HepG2 (cell line): ENCODE results near the gene INPP4B. TPM values are rescaled to one million over a fixed set of nuclear protein-coding genes. Genes with fewer than 3 reads are reported as not detected.

Experiments used
- ATAC-seq: fragments of 200-7000 bp; cut with Tn5 transposase; 3 replicates; pipeline ENCODE4 v1.9.1; 2020; ENCODE audit warnings: mild to moderate bottlenecking, moderate library complexity
- BruUV-seq: library from RNA; stranded (reverse); fragments of 400-500 nt; replicated peaks from 2 replicates; lab custom pipeline; 2021; lab: Mats Ljungman, UMichigan
- CTCF ChIA-PET: fragments of 300-600 bp; formaldehyde crosslinking; extraction: SDS; loops from one replicate; lab custom pipeline; 2021; ENCODE audit warnings: low total read pairs, inconsistent platforms, low intra/inter-chr PET ratio; lab: Yijun Ruan, JAX
- POLR2A ChIA-PET: fragments of 350-600 bp; sonication (Branson Sonifier 250); formaldehyde crosslinking; loops from one replicate; lab custom pipeline; 2020; ENCODE audit warnings: antibody characterized with exemption, inconsistent platforms; lab: Yijun Ruan, JAX
- DNase-seq: peaks from one replicate; pipeline ENCODE4 v3.0.0-alpha.2; 2015; ENCODE audit warnings: low spot score
- FAIRE-seq: peaks from 3 replicates; lab custom pipeline; 2011; peaks lifted over from hg19 to GRCh38; lab: Jason Lieb, UNC
- H2AFZ ChIP-seq: one replicate; pipeline ENCODE4 v1.6.1; 2011; ENCODE audit warnings: low read length, inconsistent platforms
- H3K27ac ChIP-seq: fragments of 300-600 bp; 3 replicates; pipeline ENCODE4 v1.8.0; 2011; ENCODE audit warnings: mixed run types, mild to moderate bottlenecking, mixed read lengths, low read length, inconsistent platforms; ENCODE audit not compliant: insufficient read depth; ENCODE audit errors: extremely low read length
- H3K27me3 ChIP-seq, 2 experiments: fragments of 200-600 bp in 1 of 2; 2 replicates in 1 of 2; 3 replicates in 1 of 2; pipeline versions ENCODE4 v1.6.0 to v1.8.0; 2011; ENCODE audit warnings: low read length in 2 of 2, mild to moderate bottlenecking in 2 of 2, moderate library complexity in 2 of 2, inconsistent platforms in 1 of 2; ENCODE audit not compliant: insufficient read depth in 2 of 2, control insufficient read depth in 1 of 2
- H3K36me3 ChIP-seq, 2 experiments: fragments of 200-600 bp in 1 of 2; replicated peaks in 1 of 2; 2 replicates in 1 of 2; 3 replicates in 1 of 2; pipeline versions ENCODE4 v1.5.1 to v1.8.0; 2011; ENCODE audit warnings: low read length in 2 of 2, inconsistent platforms in 1 of 2; ENCODE audit not compliant: insufficient read depth in 2 of 2, control insufficient read depth in 1 of 2
- H3K4me1 ChIP-seq: 2 replicates; pipeline ENCODE4 v1.5.1; 2012; ENCODE audit warnings: low read length, inconsistent platforms; ENCODE audit not compliant: insufficient read depth
- H3K4me2 ChIP-seq: 2 replicates; pipeline ENCODE4 v1.6.0; 2011; ENCODE audit warnings: low read depth, low read length, inconsistent platforms
- H3K4me3 ChIP-seq, 3 experiments: fragments of 200-600 bp in 1 of 3; sonication (generic), shearing (Covaris generic) in 1 of 3; replicated peaks in 1 of 3; 2 replicates each; pipeline ENCODE4 v1.5.1; 2011 to 2016; ENCODE audit warnings: low read length in 3 of 3, inconsistent platforms in 2 of 3, low read depth in 2 of 3, mild to moderate bottlenecking in 2 of 3, control low read depth in 1 of 3, mixed read lengths in 1 of 3; ENCODE audit not compliant: insufficient read depth in 1 of 3
- H3K79me2 ChIP-seq: one replicate; pipeline ENCODE4 v1.6.1; 2011; ENCODE audit warnings: low read length, inconsistent platforms; ENCODE audit not compliant: insufficient read depth
- H3K9ac ChIP-seq: 2 replicates; pipeline ENCODE4 v1.6.0; 2011; ENCODE audit warnings: mild to moderate bottlenecking, low read depth, low read length, inconsistent platforms; ENCODE audit not compliant: insufficient read depth
- H3K9me3 ChIP-seq: 2 replicates; pipeline ENCODE4 v1.5.1; 2012; ENCODE audit warnings: mild to moderate bottlenecking, low read length
- H4K20me1 ChIP-seq: 2 replicates; pipeline ENCODE4 v1.6.0; 2011; ENCODE audit warnings: inconsistent platforms, mild to moderate bottlenecking, low read length, moderate library complexity; ENCODE audit not compliant: insufficient read depth
- CREB1 ChIP-seq, 2 experiments: fragments of 450-650 bp in 1 of 2; IDR thresholded peaks; 2 replicates each; pipeline ENCODE4 v1.6.1; 2016 to 2017; ENCODE audit warnings: control low read depth in 1 of 2, mild to moderate bottlenecking in 1 of 2, missing compliant biosample characterization in 1 of 2, missing genetic modification characterization in 1 of 2
- EP300 ChIP-seq, 3 experiments: sonication (generic) in 1 of 3; formaldehyde crosslinking in 1 of 3; IDR thresholded peaks; 2 replicates each; pipeline versions ENCODE4 v1.5.1 to v1.6.1; 2011 to 2020; ENCODE audit warnings: low read depth in 2 of 3, low read length in 2 of 3, borderline replicate concordance in 1 of 3, improper control_type of control experiment in 1 of 3, mild to moderate bottlenecking in 1 of 3, missing genetic modification reagents in 1 of 3, moderate library complexity in 1 of 3
- NCOA1 ChIP-seq: sonication (generic); formaldehyde crosslinking; IDR thresholded peaks from 2 replicates; pipeline ENCODE4 v1.9.0; 2021; ENCODE audit warnings: missing genetic modification reagents
- POLR2G ChIP-seq: fragments of 200-400 bp; formaldehyde crosslinking; IDR thresholded peaks from 2 replicates; pipeline ENCODE4 v1.6.1; 2018; ENCODE audit warnings: mild to moderate bottlenecking, low read depth, low read length, moderate library complexity
- TFDP1 ChIP-seq: IDR thresholded peaks from 2 replicates; pipeline ENCODE4 v1.6.1; 2016; ENCODE audit warnings: missing compliant biosample characterization, missing genetic modification reagents, borderline replicate concordance
- ZNF629 ChIP-seq: sonication (generic); formaldehyde crosslinking; conservative IDR thresholded peaks from 2 replicates; pipeline ENCODE4 v1.5.0; 2020; ENCODE audit warnings: missing genetic modification reagents
- ZZZ3 ChIP-seq: sonication (generic); formaldehyde crosslinking; IDR thresholded peaks from 2 replicates; pipeline ENCODE4 v1.4.0; 2020; ENCODE audit warnings: missing genetic modification reagents, mild to moderate bottlenecking, borderline replicate concordance
- WGBS: methylation state at CpG from one replicate; pipeline ENCODE4 v1.1.6; 2017; ENCODE audit warnings: low lambda C conversion rate; 5-methylcytosine and 5-hydroxymethylcytosine counted together
- in situ Hi-C: cut with HindIII; loops from 2 replicates; pipeline ENCODE4 v1.10.0; 2017; ENCODE audit warnings: low pct_unique_long_range_greater_than_20kb; ENCODE audit not compliant: extremely low pct_ligation_motif_present
- intact Hi-C: fragments of 100-400 bp; cut with micrococcal nuclease; formaldehyde crosslinking; loops from one replicate; pipeline ENCODE4 v1.10.0; 2022; ENCODE audit not compliant: unreplicated experiment
- polyA plus RNA-seq, 8 experiments: library from polyadenylated mRNA; depleted of rRNA in 3 of 8; stranded (reverse) in 7 of 8; unstranded in 1 of 8; fragments of >200 nt; fragmentation: Illumina TruSeq in 4 of 8; extraction: Trizol in 4 of 8; gene quantifications; 2 replicates each; pipeline versions ENCODE4 v1.2.1 to v1.2.3, GENCODE V29; 2011 to 2016; ENCODE audit warnings: low read depth in 4 of 8, missing spikeins in 1 of 8, mixed read lengths in 1 of 8; ENCODE audit not compliant: insufficient read depth in 1 of 8
- total RNA-seq, 5 experiments: library from RNA; depleted of rRNA; stranded (reverse); fragments of >200 nt; fragmentation: Illumina TruSeq; extraction: Trizol; gene quantifications; 2 replicates each; pipeline ENCODE4 v1.2.3, GENCODE V29; 2016; ENCODE audit warnings: low read depth in 1 of 5
- TF ChIP-seq, protein P1 (sequence below): sonication (generic); formaldehyde crosslinking; IDR thresholded peaks from 2 replicates; pipeline ENCODE4 v1.5.0; 2020; ENCODE audit warnings: missing genetic modification reagents

INPP4B gene
- total and polyA plus RNA-seq, 2 of the 13 experiments (the other 11 are each of a cell fraction or from before 2014, with no cell fraction given), result not detected

DNA sequence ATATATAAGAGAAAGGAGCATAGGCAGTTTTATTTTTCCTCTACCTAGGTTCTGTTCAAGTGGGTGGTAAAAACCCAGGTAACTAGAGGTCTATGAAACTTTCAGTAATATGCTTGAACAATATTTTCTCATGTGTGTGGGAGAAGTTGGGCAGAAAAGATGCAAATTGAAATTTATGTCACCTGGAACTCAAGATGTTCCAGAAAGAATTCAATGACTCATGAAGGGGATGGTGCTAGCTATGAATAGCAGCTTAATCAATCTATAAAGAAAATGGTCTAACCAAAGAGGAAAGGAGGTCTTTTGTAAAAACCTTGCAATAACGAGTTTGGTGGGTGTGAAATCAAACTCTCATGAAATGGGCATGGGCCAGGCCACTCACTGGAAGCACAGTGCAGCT, 263.8 kb downstream of the INPP4B start:
- Histone ChIP-seq H3K9me3 (peaks cover 40% of the 10 kb centered on the region), H2AFZ (no peak overlapping the region), H3K4me3 (no peak overlapping the region), H3K9ac (no peak overlapping the region), H3K27ac (no peak overlapping the region), H3K4me1 (no peaks in the 10 kb centered on the region), H3K79me2 (no peaks in the 10 kb centered on the region), H4K20me1 (no peaks in the 10 kb centered on the region), H3K36me3 (no peaks in the 10 kb centered on the region), H3K4me2 (no peak overlapping the region), H3K27me3 (no peaks in the 10 kb centered on the region)
- TF ChIP-seq TFDP1 (CRISPR knock-in tag) (no peak), ZZZ3 (CRISPR knock-in tag) (no peak), POLR2G (no peak), EP300 (IDR thresholded peaks at IDR 0.05; ENCODE audit: low read depth in 2 of 2, low read length in 2 of 2) (no peak), EP300 (CRISPR knock-in tag; IDR thresholded peaks at IDR 0.05; ENCODE audit: borderline replicate concordance) (no peak), ZNF629 (CRISPR knock-in tag) (no peak)
- TF ChIP-seq, protein P1, sequence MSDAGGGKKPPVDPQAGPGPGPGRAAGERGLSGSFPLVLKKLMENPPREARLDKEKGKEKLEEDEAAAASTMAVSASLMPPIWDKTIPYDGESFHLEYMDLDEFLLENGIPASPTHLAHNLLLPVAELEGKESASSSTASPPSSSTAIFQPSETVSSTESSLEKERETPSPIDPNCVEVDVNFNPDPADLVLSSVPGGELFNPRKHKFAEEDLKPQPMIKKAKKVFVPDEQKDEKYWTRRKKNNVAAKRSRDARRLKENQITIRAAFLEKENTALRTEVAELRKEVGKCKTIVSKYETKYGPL (CRISPR knock-in tag), result no peak
- no TSS peak for BruUV-seq
- FAIRE-seq (no peak), DNase-seq (no peak), ATAC-seq (no peak)
- in situ Hi-C loops (no loop called here), intact Hi-C loops (no loop called here)
- 0% methylated on average over 1 of the region's 1 CpG for WGBS
- CTCF ChIA-PET, result no interaction called here
- POLR2A ChIA-PET, result no interaction called here

GRCh38 chr4:142581881-142582280, 264.2 kb downstream of the INPP4B start:
- no peaks in the 10 kb centered on the region for H4K20me1 ChIP-seq
- no peak overlapping the region for H2AFZ ChIP-seq
- DNase-seq, result no peak
- POLR2A ChIA-PET, result no interaction called here
- no peak overlapping the region for H3K9ac ChIP-seq
- H3K79me2 ChIP-seq, result no peaks in the 10 kb centered on the region
- H3K36me3 ChIP-seq, result no peaks in the 10 kb centered on the region
- 0% methylated on average over 1 of the region's 1 CpG for WGBS
- no peak for ATAC-seq
- no TSS peak for BruUV-seq
- no peaks in the 10 kb centered on the region for H3K4me1 ChIP-seq
- no peaks in the 10 kb centered on the region for H3K27me3 ChIP-seq
- H3K4me2 ChIP-seq, result no peak overlapping the region
- peaks cover 40% of the 10 kb centered on the region for H3K9me3 ChIP-seq
- FAIRE-seq, result no peak
- in situ Hi-C loops, result no loop called here
- no peak overlapping the region for H3K4me3 ChIP-seq
- intact Hi-C loops, result no loop called here
- CTCF ChIA-PET, result no interaction called here
- H3K27ac ChIP-seq, result no peak overlapping the region
- TF ChIP-seq NCOA1, result no peak
- no peak for TF ChIP-seq CREB1 (IDR thresholded peaks at IDR 0.05)
- no peak for TF ChIP-seq CREB1 (CRISPR knock-in tag; IDR thresholded peaks at IDR 0.05)
